Fibroblast of skin of abdomen (primary cell): Measurements from ENCODE around the gene CCDC85A.
A peak's percentile ranks its signal among the peaks of the same experiment; 100 is the strongest.

Experiments used
- DNase-seq: peaks from one replicate; pipeline ENCODE4 v3.0.0-alpha.2; 2013

The CCDC85A gene

GRCh38 chr2:56240210-56240609 lies 56.4 kb downstream of the CCDC85A start:
- no peak for DNase-seq

- no peak for DNase-seq
Measured at GRCh38 chr2:56244506-56244905, 60.7 kb downstream of the CCDC85A start.

DNA sequence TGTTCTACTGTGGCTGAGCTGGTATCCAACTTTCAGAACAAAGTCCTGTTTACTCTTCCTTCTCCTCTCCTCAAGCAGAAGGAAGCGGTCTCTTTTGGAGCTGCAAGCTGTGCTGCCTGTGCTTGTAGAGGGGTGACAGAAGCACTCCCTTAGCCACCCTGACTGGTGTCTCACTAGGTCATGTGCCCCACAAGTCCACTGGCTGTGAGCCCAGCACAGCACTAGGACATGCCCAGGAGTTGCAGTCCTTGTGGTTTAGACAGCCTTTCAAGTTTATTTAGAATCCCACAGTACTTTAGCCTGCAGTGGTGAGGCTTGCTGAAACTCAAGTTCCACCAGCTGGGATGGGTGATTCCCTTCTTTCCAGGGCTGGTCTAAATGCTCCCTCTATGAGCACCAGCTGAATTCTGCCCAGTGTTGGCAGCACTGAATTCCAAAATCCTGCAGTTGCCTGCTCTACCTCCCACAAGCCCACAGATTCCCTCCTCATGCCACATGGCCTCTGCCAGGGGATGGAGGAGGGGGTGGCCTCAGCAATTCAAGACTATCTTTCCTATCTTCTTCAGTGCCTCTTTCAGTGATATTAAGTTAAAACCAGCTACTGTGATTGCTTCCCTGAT lies 61.2 kb downstream of the CCDC85A start:
- DNase-seq = peak; percentile 25

DNA sequence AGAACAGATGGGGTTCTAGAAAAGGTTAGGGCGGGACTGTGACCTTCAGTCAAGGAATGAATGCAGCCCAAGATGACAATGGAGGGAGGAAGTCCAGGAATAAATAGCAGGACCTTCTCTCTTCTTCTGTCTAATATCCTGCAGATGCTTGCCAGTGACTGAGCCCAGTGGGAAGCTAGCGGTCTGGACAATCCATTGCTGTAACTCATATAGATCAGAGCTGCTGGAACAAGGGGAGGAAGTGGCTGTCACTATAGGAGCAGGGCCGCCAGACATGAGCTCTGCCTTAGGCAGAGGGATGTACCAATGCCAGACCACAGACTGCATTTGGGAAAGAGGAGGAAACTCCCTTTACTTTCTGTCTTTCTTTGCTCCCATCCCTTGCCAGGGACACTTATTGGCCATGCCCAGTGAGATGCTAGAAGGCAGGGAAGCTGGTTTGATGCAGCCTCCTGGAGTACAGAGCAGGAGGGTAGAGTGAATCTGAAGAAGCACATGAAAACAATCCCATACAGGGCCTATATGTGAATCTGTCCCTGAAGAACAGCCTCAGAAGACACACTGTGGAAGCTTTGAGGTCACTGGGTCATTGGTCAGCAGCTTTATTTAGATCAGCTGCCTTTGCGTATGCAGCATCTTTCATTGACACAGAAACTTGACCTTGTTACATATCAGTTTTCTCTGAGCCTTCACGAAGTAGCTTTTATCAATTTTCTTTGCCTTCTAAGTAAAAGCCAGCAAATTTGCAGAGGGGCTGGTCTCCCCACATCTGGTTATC lies 65.4 kb downstream of the CCDC85A start:
- peak; percentile 73 for DNase-seq

- no peak for DNase-seq
Measured at GRCh38 chr2:56250153-56250729, 66.5 kb downstream of the CCDC85A start.

- DNase-seq = peak; percentile 2
Measured at GRCh38 chr2:56260415-56260814, 76.6 kb downstream of the CCDC85A start.

- DNase-seq = no peak
Measured at GRCh38 chr2:56262241-56262640, 78.5 kb downstream of the CCDC85A start.

GRCh38 chr2:56263876-56264275 lies 80.1 kb downstream of the CCDC85A start:
- DNase-seq = no peak

DNA sequence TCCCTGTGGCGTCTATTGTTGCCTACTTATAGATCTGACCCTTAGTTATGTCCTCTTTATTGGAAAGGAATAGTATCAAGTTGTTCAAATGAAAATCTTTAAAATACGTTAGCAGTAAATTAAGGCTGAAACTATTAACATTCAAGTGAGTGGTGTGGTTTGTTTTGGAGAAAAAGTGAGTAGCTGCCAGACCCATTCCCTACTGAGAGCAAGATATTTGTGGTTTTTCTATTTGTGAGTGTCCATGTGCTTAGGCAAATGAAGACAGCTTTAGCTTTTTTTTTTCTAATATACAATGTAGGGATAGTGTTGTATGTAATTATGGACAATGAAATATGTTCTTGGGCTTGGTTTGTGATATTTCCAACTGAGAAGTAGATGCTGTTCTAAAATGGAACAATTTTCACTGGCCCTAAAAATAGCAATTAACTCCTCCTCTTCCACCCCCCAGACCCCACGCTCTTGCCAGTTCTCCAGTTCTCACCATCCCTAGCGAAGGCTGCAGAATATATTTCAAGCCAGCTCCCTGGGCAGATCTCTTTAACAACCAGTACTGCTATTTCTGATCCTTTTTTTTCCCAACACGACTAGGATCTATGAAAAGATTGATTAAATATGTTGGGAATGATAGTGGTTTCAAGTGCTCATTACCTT lies 83.1 kb downstream of the CCDC85A start:
- DNase-seq = peak; percentile 31

GRCh38 chr2:56267415-56267788 lies 83.6 kb downstream of the CCDC85A start:
- no peak for DNase-seq

DNA sequence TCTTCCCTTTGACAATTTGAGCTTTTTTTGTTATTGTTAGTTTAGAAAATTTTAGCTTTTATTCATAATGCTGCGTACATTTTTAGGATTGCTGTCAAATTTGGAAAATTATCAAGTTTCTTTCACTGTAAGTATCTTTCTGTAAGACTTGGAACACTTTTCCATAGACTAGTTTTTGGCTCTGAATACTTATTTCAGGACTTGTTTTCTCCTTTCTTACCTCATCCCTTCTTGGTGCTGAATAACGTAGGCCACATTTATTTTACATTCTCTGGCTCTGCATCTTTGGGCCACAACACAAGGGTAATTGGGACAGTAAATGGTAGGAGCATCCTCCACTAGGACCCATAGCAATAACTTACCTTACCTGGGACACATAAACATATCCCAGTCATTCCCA lies 85.1 kb downstream of the CCDC85A start:
- no peak for DNase-seq

- DNase-seq = no peak
Measured at GRCh38 chr2:56271275-56271674, 87.5 kb downstream of the CCDC85A start.

- no peak for DNase-seq
Measured at GRCh38 chr2:56285224-56285623, 101.4 kb downstream of the CCDC85A start.

- DNase-seq = no peak
Measured at GRCh38 chr2:56286936-56287335, 103.1 kb downstream of the CCDC85A start.

- DNase-seq = peak; percentile 9
Measured at GRCh38 chr2:56287508-56287907, 103.7 kb downstream of the CCDC85A start.

- peak; percentile 63 for DNase-seq
Measured at GRCh38 chr2:56287974-56288373, 104.2 kb downstream of the CCDC85A start.

GRCh38 chr2:56288838-56289580 lies 105.2 kb downstream of the CCDC85A start:
- DNase-seq = no peak

DNA sequence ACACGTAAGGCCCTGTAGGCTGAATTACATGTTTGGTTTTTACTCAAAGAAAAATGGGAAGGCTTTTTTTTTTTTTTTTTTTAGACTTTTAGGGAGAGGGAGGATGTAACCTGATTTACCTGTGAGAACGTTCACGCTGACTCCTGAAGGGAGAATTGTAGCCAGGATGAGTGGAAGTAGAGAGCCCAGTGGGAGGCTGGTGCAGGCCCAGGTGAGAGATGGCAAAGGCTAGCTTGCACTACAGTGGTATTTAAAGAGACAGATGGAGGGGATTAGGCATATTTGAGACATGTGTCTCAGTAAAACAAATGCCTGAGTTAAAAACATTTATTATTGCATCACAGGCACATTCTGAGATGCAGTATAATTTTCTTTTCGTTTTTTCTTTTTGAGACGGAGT lies 107.9 kb downstream of the CCDC85A start:
- DNase-seq = no peak

DNA sequence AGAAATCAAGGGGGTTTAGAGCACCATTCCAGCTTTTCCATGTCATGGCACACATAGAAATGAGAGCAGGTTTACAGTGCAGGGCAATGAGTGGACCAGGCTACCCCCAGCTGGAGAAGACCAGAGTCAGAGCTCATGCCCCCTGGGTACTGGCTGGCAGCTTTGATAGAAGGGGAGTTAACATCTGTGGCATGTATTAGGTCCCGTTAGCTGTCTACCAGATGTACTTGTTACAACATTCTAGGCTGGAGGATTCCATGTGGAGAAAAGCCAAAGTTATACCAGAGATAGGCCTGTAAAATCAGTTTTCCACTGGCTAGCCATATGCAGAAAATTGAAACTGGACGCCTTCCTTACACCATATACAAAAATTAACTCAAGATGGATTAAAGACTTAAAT lies 109.2 kb downstream of the CCDC85A start:
- no peak for DNase-seq

DNA sequence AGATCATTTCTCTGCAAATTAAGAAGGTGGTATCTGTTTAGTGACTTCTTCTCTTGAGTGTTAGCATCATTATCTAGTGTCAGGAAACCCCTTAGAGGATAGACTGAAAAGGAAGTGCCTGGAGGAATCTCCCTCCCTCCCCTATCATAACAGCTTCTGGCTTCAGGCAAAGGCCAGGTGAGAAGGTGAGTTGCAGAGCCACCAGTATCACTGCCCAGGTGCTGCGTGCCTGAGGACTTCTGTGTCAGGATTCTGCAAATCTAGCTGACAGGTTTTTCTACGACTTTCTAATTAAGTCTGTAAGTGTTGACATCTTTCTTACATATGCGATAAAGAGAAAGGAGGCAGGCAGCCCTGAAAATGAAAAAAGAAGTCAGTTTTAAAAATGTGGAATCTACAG lies 111.9 kb downstream of the CCDC85A start:
- DNase-seq = no peak

DNA sequence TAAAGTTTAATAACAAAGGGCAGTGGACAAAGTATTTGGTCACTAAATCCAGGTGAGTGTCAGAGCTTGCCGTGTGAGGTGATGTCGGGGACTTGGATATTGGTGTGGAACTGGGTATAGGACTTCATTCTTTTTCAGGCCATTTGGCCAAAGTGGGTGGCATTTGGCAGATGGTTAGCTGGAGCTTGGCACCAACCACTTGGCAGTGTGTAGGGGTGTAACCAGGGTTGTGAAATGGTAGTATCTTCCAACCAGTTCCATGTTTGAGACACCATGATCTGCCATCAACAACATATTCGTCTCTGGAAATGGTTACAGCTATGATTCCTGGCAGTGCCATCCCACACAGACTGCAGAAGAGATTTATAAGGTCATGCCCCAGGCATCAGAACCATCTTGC lies 113.9 kb downstream of the CCDC85A start:
- no peak for DNase-seq

- DNase-seq = peak; percentile 70
Measured at GRCh38 chr2:56299171-56299691, 115.4 kb downstream of the CCDC85A start.
